Stimulated activated CD4-positive, alpha-beta T cell treated with anti-CD3 and anti-CD28 coated beads, Interleukin-4, amount 100 ng/mL, for 1 hour (primary cell): Measurements from ENCODE around the gene CACNG3.
A peak's percentile ranks its signal among the peaks of the same experiment; 100 is the strongest.
"Not testable (repeated sequence)": the region's sequence is repeated elsewhere in the genome, so short reads cannot be mapped to it uniquely, and the experiment has no call there.

Experiments
- DNase-seq: peaks from one replicate; pipeline ENCODE4 v3.0.0-alpha.2; 2020

The CACNG3 gene

DNA sequence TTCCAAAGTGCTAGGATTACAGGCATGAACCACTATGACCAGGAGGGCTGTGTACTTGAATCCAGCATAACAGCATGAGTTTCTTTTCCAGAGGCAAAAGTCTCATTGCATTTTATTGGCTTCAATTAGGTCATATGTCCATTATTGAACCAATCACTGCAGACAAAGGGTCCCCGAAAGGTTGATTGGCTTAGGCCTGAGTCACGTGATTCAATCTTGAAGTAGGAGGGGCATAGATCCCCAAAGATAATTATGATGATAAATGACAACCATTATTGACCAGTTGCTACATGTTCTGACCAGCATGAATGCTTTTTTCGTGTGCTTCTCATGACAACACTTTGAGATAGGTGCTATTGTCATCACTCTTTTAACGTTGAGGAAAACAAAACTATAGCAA, 25.3 kb downstream of the CACNG3 start:
- DNase-seq: no peak

GRCh38 chr16:24282141-24282540, 26.0 kb downstream of the CACNG3 start:
- DNase-seq: no peak

GRCh38 chr16:24286741-24287405, 30.7 kb downstream of the CACNG3 start:
- no peak for DNase-seq

- no peak for DNase-seq
Measured at GRCh38 chr16:24288516-24288915, 32.4 kb downstream of the CACNG3 start.

DNA sequence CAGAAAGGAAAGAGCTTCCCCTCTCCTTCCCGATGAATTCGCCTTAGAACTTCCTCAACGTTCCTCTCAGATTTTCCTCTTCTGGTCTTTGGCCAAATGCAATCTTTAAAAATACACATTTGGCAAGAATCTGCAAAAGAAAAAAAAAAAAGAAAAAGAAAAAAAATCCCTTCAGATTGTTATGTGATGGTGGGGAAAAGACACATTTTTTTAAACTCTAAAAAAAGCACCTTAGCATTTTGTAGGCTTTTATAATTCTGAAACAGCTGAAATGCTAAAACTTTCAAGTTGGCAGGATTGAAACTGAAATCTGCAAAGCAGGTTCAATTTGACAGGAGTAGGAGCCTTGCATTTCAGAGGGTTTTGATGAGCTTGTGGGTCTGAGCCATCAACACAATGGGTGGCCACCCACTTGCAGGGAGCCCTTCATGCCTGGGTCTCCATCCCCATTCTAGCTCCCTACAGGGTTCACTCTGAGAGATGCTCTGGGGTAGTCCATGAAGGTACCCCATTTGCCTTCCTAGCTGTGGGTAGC, 33.1 kb downstream of the CACNG3 start:
- no peak for DNase-seq

- no peak for DNase-seq
Measured at GRCh38 chr16:24291932-24292331, 35.8 kb downstream of the CACNG3 start.

- DNase-seq: no peak
Measured at GRCh38 chr16:24294131-24294530, 38.0 kb downstream of the CACNG3 start.

- DNase-seq: no peak
Measured at GRCh38 chr16:24297375-24297774, 41.2 kb downstream of the CACNG3 start.

DNA sequence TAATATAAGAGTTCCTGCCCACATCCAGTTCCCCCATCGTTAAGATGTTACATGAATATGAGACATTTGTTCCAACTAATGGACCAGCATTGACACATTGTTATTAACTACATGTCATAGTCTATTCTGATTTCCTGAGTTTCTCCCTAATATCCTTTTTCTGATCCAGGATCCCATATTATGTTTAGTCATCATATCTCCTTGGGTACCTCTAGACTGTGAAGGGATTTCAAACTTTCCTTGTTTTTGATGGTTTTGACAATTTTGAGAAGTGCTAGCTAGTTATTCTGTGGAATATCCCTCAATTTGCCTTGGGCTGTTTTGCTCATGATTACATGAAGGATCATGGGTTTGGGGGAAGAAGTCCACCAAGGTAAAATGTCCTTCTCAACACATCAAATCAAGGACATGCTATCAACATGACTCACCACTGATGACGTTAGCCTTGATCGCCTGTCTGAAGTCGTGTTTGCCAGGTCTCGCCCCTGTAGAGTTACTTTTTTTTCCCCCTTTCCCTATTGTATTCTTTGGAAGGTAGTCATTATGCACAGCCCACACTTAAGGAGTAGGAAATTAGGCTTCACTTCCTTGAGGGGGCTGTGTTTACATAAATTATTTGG, 42.5 kb downstream of the CACNG3 start:
- no peak for DNase-seq

DNA sequence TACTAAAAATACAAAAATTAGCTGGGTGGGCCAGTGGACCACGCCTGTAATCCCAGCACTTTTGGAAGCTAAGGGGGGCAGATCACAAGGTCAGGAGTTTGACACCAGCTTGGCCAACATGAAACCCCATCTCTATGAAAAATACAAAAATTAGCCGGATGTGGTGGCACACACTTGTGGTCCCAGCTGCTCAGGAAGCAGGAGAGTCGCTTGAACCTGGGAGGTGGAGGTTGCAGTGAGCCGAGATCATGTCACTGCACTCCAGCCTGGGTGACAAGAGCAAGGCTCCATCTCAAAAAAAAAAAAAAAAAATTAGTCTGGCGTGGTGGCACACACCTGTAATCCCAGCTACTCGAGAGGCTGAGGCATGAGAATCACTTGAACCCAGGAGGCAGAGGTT, 44.6 kb downstream of the CACNG3 start:
- DNase-seq: not testable (repeated sequence)

DNA sequence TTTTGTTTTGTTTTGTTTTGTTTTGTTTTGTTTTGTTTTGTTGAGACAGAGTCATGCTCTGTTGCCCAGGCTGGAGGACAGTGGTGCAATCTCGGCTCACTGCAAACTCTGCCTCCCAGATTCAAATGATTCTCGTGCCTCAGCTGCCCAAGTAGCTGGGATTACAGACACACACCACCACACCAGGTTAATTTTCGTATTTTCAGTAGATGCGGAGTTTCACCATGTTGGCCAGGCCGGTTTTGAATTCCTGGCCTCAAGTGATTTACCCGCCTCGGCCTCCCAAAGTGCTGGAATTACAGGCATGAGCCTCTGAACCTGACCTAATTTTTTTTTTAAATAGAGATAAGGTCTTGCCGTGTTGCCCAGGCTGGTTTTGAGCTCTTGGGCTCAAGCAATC, 46.5 kb downstream of the CACNG3 start:
- no peak for DNase-seq

- no peak for DNase-seq
Measured at GRCh38 chr16:24308200-24308599, 52.1 kb downstream of the CACNG3 start.

GRCh38 chr16:24309258-24310142, 53.4 kb downstream of the CACNG3 start:
- peak; percentile 14 for DNase-seq

DNA sequence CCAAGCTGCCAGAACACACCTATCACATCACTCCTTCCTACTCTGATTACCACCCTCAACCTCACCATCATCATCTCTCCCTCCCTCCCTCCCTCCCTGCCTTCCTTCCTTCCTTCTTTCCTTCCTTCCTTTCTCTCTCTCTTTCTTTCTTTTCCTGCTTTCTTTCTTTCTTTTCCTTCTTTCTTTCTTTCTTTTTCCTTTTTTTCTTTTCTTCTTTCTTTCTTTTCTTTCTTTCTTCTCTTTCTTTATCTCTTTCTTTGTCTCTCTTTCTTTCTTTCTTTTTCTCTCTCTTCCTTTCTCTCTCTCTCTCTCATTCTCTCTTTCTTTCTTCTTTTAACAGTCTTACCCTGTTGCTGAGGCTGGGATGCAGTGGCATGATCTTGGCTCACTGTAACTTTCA, 59.2 kb downstream of the CACNG3 start:
- no peak for DNase-seq

DNA sequence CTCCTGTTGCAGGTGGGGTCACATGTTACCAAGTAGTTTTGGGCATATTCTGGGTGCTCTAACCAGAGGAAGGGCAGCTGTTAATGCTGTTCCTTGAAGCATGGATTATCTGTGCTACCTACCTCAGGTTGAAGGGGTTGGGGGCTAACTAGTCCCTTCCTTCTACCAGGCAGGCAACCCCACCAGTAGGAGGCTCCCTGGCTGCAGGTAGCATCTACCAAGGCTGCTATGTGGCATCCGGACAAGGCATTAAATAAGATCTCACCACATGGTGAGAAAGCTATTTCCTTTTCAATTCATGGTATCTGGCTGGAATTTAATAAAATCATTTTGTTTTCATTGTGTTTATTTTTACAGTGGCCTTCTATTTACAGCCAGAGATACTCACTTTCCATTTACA, 62.5 kb downstream of the CACNG3 start:
- DNase-seq: no peak

- DNase-seq: no peak
Measured at GRCh38 chr16:24319126-24319814, 63.1 kb downstream of the CACNG3 start.

DNA sequence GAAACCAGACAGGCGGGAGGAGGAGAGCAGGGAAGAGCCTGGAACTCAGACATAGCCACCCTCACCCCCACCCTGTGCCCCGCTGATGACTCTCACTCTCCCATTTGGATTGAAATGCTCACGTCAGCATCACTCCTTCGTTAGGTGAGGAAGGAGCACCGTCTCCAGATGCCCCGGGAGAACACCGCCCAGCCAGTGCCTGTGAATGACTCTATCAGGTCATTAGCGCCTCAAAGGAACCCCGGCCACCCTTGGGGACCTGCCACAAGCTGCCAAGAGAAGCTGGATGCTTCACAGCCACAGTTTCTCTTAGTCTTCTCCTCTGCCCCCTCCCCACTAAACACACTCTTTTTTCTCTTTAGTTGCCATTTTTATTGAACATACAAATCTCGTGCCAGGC, 66.0 kb downstream of the CACNG3 start:
- DNase-seq: no peak

- DNase-seq: no peak
Measured at GRCh38 chr16:24324421-24324820, 68.3 kb downstream of the CACNG3 start.

DNA sequence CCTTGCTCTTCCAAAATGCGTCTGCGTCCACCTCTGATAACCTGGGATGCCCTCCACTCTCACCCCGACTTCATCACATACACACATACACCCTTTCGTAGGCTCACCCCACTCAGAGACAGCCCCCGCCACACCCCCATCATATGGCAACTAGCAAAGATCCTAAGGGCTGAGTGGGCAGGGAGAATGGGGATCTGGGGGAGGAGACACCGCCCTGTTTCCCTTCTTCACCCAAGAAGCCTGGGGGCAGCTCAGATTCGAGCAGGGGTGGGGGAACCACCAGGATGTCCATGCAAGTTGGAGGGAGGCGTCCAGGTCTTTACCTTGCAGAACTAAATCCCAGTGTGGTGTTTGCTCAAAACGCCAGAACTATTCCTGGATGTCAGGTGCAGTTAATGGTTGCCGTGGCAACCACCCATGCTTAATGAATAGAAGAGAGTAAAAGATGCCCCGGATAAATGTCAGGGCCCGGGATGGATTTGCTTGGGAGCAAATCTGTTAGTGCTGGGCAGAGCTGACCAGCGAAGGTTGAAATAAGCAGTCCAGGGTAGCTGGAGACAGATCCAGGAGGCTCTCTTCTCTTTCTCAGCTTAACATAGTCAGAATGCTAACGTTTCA, 72.8 kb downstream of the CACNG3 start:
- DNase-seq: no peak

DNA sequence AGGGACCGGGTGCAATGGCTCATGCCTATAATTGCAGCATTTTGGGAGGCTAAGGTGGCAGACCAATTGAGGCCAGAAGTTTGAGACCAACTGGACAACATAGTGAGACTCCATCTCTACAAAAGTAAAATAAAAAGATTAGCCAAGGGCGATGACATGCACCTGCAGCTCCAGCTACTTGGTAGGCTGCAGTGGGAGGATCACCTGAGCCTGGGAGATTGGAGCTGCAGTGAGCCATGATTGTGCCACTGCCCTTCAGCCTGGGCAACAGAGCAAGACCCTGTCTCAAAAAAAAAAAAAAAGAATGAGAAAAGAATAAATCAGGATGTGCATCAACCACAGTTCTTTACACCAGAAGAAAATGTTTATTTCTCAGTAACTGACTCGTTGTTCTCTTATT, 76.0 kb downstream of the CACNG3 start:
- DNase-seq: no peak

DNA sequence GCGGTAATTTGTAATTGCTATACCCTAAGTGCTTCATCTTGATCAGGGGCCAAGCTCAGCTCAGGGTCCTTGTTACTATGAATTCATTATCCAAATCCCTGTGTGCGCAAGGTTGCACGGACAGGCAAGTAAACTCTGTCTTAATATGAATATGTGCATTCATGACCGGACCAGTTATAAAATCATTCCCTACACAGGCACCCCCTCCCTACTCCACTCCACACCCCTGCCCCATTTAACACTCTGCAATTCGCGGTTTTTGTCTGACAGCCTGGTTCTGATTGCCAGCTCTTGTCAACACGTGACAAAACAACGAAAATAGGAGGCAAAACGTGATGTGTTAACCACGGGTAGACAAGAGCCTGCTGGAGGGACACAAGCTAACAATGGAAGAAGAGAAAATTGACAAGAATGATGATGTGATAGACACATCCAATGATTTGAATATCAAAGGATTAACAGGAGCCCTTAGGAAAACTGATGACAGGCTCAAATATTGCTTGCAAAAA, 76.5 kb downstream of the CACNG3 start:
- DNase-seq: no peak

- no peak for DNase-seq
Measured at GRCh38 chr16:24336491-24336890, 80.4 kb downstream of the CACNG3 start.
